Stimulated activated CD8-positive, alpha-beta memory T cell treated with anti-CD3 and anti-CD28 coated beads, Interleukin-15, amount 100 ng/mL, for 48 hours (primary cell): Measurements from ENCODE around the gene GBE1.
"Not testable (repeated sequence)": the region's sequence is repeated elsewhere in the genome, so short reads cannot be mapped to it uniquely, and the experiment has no call there.

Experiments used
- DNase-seq, 2 donors: peaks; one replicate each; pipeline ENCODE4 v3.0.0-alpha.2; 2020; ENCODE audit warnings: low read depth in 2 of 2

GBE1 gene

GRCh38 chr3:81753416-81754027 lies 7.9 kb downstream of the GBE1 start:
- DNase-seq, result no peak

- DNase-seq, result no peak
Measured at GRCh38 chr3:81752604-81753003, 8.8 kb downstream of the GBE1 start.

DNA sequence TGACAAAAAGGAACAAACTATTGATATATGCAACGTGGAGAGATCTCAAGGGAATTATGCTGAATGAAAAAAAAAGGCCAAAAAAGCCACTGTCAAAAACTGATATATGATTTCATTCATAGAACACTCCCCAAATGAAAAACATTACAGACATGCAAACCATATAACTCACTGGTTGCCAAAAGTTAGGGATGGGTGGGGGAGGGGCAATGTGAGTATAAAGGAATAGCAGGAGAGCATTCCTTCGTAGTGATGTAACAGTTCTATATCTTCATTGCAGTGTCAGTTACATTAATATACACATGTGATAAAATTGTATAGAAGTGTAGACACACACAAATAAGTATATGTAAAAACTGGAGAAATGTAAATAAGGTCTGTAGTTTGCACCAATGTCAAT lies 12.2 kb downstream of the GBE1 start:
- DNase-seq, result no peak

DNA sequence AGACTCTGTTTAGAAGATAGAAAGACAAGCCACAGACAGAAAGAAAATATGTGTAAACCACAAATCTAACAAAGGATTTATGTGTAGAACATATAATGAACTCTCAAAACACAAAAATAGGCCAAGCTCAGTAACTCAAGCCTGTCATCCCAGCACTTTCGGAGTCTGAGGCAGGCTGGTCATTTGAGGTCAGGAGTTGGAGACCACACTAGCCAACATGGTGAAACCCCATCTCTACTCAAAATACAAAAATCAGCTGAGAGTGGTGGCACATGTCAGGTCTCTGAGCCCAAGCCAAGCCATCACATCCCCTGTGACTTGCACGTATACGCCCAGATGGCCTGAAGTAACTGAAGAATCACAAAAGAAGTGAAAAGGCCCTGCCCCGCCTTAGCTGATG lies 14.2 kb downstream of the GBE1 start:
- DNase-seq, result not testable (repeated sequence)

GRCh38 chr3:81744366-81744765 lies 17.1 kb downstream of the GBE1 start:
- DNase-seq, result no peak

GRCh38 chr3:81743096-81744025 lies 18.1 kb downstream of the GBE1 start:
- DNase-seq, result no peak

DNA sequence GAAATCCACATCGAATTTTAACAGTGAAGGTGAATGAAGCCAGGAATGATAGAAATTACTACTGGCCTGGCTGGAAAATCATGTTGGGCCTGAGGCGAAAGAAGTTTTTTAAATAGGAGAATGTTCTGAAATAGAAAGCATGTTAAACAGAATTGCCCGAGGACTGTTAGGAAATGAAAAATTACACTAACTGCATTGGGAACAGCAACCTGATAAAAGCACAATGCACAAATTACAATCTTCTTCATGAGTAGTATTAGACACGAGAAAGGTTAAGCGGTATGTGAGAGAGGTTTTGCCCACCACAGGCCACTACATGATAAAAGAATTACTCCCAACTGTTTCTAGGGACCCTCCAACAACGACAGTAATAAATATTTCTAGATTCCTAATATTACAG lies 18.9 kb downstream of the GBE1 start:
- no peak for DNase-seq

GRCh38 chr3:81741216-81741615 lies 20.2 kb downstream of the GBE1 start:
- no peak for DNase-seq

DNA sequence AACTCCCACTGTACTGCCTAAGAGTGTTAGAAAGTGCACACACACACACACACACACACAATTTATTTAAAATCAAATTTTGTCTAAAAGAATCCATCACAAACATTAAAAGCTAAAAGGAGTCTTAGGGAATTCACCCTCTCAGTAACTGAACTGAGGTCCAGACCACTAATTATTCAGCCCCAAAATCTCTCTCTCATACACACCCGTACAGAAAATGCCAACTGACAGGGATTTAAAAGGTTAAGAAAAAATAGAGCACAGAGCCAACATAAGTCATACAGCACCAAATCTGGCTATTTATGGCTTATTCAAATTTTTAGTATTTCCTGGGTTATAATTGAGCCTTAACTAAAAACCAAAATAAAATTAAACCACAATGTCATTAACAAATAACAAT lies 20.7 kb downstream of the GBE1 start:
- no peak for DNase-seq

DNA sequence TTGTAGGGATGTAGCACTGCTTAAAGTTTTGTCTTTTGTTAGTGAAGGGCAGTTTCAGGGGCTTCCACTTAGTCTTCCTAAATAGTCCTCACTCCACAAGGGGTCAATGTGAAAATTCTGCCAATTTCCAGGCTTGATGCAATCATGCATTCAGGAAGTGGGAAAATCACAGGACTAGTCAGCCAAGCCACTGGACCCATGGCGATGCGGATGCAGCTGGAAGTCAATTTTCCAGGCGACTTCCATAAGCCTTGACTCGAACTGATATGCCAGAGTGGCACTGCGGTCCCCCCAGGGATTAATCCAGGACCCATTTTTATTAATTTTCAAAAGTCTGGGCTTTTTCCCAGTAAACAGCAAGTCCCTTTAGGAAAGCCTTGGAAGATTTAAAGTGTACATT lies 26.1 kb downstream of the GBE1 start:
- DNase-seq, result no peak

- no peak for DNase-seq
Measured at GRCh38 chr3:81734742-81735141, 26.7 kb downstream of the GBE1 start.

GRCh38 chr3:81732642-81733041 lies 28.8 kb downstream of the GBE1 start:
- DNase-seq, result no peak

DNA sequence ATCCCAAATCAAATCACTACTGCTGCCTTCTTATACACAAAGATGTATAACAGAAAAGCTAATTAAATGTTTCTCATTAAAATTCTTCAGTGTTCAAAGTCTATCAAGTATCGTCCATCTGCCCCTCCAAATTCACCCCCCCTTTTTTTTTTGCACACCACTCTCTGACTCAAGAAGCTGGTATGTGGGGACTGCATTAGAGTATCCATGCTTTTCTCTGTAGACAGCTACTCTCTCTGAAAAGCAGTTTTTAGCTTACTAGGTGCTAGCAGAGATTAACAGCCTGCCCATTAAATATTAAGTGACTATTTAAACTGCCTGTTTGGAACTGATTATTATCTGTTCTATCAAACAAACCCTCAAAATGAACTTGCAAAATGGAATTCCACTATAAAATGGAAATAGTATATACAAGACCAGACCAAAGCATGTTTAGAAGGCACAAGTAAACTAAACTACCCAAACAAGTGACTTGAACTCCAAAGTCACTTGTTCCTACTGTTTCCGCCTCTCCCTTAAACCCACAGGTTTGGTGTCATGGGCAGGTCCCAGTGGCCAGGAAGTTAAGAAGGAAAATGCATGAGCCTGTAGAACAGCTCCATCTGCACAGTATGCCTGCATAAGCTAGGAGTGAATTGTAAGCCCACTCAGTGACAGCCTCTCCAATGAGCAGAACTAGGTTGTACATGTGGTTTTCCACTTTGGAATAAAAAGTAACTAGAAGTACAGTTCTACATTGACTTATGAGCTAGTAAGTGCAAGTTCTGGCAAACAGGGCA lies 32.5 kb downstream of the GBE1 start:
- no peak for DNase-seq

DNA sequence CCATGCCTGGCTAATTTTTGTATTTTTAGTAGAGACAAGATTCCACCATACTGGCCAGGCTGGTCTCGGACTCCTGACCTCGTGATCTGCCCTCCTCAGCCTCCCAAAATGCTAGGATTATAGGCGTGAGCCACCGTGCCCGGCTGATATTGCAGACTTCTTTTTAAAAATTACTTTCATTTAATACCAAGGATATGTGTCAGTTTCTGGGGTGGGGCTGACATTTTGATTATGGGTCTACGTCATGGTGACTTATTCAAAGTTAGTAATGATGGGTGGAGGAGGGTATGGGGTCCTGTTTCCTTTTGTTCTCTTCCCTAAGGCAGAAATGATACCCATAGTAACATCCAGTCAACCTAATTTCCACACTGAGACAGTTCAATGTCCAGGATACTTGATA lies 34.7 kb downstream of the GBE1 start:
- no peak for DNase-seq

DNA sequence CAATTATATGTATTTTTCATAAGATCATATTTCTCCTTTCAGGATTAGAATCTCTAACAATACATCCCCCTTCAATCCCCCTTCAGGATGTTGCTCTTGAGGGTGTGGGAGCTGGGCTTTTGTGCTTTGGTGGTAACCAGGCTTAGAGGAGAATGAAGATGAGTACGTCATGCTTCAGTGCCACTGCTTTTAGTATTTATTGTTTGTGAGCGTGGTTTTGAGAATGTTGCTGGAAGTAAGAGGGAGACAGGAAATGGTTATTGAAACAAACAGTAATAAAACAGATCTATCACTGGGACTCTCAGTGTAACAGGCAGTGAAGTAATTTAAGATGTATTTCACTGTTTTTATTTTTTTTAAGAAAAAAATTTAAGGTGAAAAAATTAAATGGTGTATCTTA lies 35.3 kb downstream of the GBE1 start:
- DNase-seq, result no peak

- no peak for DNase-seq
Measured at GRCh38 chr3:81723732-81724313, 37.6 kb downstream of the GBE1 start.

GRCh38 chr3:81718311-81718710 lies 43.1 kb downstream of the GBE1 start:
- no peak for DNase-seq

DNA sequence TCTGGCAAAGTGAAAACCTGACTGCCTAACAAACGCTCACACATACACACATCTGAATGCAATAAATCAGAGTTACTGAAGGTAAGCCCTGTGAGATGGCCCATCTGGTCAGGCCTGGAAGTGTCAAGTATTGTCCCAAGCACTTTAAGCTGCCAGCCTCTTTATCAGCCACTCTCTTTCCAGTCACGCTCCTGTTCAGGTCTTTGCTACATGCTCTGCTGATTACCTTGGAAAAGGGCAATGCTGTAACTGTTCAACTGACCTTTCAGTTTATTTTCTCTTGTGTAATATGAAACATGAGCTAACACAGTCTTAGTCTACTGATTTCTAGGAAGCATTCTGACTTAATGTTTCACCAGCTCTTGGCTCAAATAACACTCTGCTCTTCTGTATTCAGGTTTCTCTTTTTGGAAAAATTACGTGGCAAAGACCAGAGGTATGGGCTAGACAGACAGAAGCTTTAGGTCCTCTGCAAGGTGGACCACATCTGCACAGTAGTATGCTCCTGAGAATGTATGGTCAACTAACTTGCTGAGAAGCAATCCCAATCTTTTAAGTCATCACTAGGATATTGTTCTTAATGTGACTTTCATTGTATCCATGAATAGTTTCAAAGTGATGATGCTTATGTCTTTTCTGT lies 44.5 kb downstream of the GBE1 start:
- no peak for DNase-seq

GRCh38 chr3:81713031-81713430 lies 48.4 kb downstream of the GBE1 start:
- DNase-seq, result no peak

GRCh38 chr3:81709606-81710005 lies 51.8 kb downstream of the GBE1 start:
- no peak for DNase-seq

GRCh38 chr3:81707996-81708395 lies 53.4 kb downstream of the GBE1 start:
- no peak for DNase-seq

- DNase-seq, result no peak
Measured at GRCh38 chr3:81702126-81702525, 59.3 kb downstream of the GBE1 start.
